GM19467 (cell line): ENCODE results near the gene HEBP2.

Experiments
- ATAC-seq: cut with Tn5 transposase; IDR thresholded peaks from one replicate; pipeline ENCODE4 v1.9.1; 2021; ENCODE audit warnings: mild to moderate bottlenecking, moderate library complexity; ENCODE audit not compliant: unreplicated experiment

Gene HEBP2

GRCh38 chr6:138451043-138451442 is 47.0 kb downstream of the HEBP2 start:
- ATAC-seq, result no peak

GRCh38 chr6:138454981-138455706 is 51.1 kb downstream of the HEBP2 start:
- no peak for ATAC-seq

- peak; percentile 98 for ATAC-seq
Measured at GRCh38 chr6:138455746-138456400, 51.9 kb downstream of the HEBP2 start.

DNA sequence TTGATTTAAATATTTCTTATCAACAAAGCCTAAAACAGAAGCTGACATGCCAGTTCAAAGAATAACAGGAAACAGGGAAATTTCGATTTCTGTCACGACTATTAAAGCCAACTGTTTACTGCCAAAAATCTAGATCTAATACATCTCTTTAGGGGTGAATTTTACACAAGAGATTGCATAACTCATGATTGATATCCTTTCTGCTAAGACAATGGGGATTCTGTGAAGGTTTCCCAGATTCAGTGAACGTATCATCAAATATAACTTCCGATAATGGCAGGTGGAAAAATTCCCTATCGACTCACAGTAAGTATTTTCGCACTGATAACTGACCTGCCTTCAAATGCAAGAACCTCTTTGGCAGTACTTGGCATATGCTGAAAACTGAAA is 52.4 kb downstream of the HEBP2 start:
- no peak for ATAC-seq

- ATAC-seq, result no peak
Measured at GRCh38 chr6:138461647-138462046, 57.6 kb downstream of the HEBP2 start.

DNA sequence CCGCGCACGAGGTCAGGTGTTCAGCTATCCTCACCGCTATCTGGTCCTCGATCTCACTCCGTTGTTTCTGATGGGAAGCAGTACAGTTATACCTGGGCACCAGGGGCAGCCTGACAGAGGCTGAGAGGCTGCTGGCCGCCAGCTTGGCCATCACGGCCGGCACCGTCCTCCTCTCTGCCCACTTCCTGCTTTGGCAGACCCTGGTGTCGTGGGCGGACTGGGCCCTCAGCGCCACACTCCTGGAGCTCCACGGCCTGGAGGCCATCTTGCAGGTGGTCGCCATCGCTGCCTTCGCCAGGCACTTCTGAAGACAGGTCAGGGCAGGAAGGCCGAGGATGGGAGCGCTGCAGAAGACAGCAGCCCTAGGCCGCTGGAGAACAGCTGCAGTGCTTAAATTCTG is 60.1 kb downstream of the HEBP2 start:
- ATAC-seq, result no peak

GRCh38 chr6:138465007-138465645 is 61.1 kb downstream of the HEBP2 start:
- ATAC-seq, result no peak

- ATAC-seq, result no peak
Measured at GRCh38 chr6:138467901-138468300, 63.9 kb downstream of the HEBP2 start.

GRCh38 chr6:138468320-138469015 is 64.4 kb downstream of the HEBP2 start:
- ATAC-seq, result no peak
